Dendritic cell treated with granulocyte-macrophage colony-stimulating factor and Interleukin-4, amounts not matched to agents 40 ng/mL and 50 ng/mL, for 4 days (primary cell): Measurements from ENCODE around the gene FAM184A.

Experiments used
- H3K27ac Mint-ChIP-seq: one replicate; pipeline ENCODE4 v1.8.0; 2022; ENCODE audit warnings: mild to moderate bottlenecking, mixed read lengths
- H3K27me3 Mint-ChIP-seq: one replicate; pipeline ENCODE4 v1.8.0; 2022; ENCODE audit warnings: mild to moderate bottlenecking, mixed read lengths
- H3K36me3 Mint-ChIP-seq: one replicate; pipeline ENCODE4 v1.8.0; 2022; ENCODE audit warnings: low read depth, mixed read lengths
- H3K4me1 Mint-ChIP-seq: one replicate; pipeline ENCODE4 v1.8.0; 2022; ENCODE audit warnings: low read depth, mixed read lengths
- H3K4me3 Mint-ChIP-seq: one replicate; pipeline ENCODE4 v1.8.0; 2022; ENCODE audit warnings: mild to moderate bottlenecking, moderate library complexity, mixed read lengths
- H3K9me3 Mint-ChIP-seq: one replicate; pipeline ENCODE4 v1.8.0; 2022; ENCODE audit warnings: mixed read lengths
- intact Hi-C: fragments of 100-400 bp; cut with micrococcal nuclease; formaldehyde crosslinking; loops from one replicate; pipeline ENCODE4 v1.15.0; 2022

FAM184A gene

DNA sequence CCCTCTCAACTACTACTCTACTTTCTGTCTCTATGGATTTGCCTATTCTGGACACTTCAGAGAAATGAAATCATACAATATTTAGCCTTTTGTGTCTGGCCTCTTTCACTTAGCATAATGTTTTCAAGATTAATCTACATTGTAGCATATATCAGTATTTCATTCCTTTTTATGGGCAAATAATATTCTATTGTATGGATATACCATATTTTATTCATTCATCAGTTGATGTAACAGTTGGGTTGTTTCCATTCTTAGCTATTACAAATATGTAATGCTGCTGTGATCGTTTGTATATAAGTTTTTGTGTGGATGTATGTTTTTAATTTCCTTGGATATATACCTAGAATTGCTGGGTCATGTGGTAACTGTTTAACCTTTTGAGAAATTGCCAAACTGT, 23.4 kb downstream of the FAM184A start:
- intact Hi-C loops, result no loop called here
- no peaks in the 10 kb centered on the region for H3K9me3 Mint-ChIP-seq
- no peak overlapping the region for H3K4me3 Mint-ChIP-seq
- H3K36me3 Mint-ChIP-seq, result no peaks in the 10 kb centered on the region
- H3K27ac Mint-ChIP-seq, result no peak overlapping the region
- H3K4me1 Mint-ChIP-seq, result peaks cover under 1% of the 10 kb centered on the region
- no peaks in the 10 kb centered on the region for H3K27me3 Mint-ChIP-seq

GRCh38 chr6:119052987-119053386, 25.5 kb downstream of the FAM184A start:
- Mint-ChIP-seq H3K27me3 (no peaks in the 10 kb centered on the region), H3K4me3 (no peak overlapping the region), H3K27ac (no peak overlapping the region), H3K9me3 (no peaks in the 10 kb centered on the region), H3K4me1 (no peaks in the 10 kb centered on the region), H3K36me3 (no peaks in the 10 kb centered on the region)
- intact Hi-C loops, result no loop called here

GRCh38 chr6:119052292-119052889, 26.1 kb downstream of the FAM184A start:
- Mint-ChIP-seq H3K27ac (no peak overlapping the region), H3K4me3 (no peak overlapping the region), H3K36me3 (no peaks in the 10 kb centered on the region), H3K9me3 (no peaks in the 10 kb centered on the region), H3K27me3 (no peaks in the 10 kb centered on the region), H3K4me1 (no peaks in the 10 kb centered on the region)
- intact Hi-C loops, result no loop called here

GRCh38 chr6:119044255-119044654, 34.2 kb downstream of the FAM184A start:
- Mint-ChIP-seq H3K9me3 (peaks cover 23% of the 10 kb centered on the region), H3K4me3 (no peak overlapping the region), H3K4me1 (no peaks in the 10 kb centered on the region), H3K27ac (no peak overlapping the region), H3K27me3 (no peaks in the 10 kb centered on the region), H3K36me3 (no peaks in the 10 kb centered on the region)
- intact Hi-C loops, result no loop called here

DNA sequence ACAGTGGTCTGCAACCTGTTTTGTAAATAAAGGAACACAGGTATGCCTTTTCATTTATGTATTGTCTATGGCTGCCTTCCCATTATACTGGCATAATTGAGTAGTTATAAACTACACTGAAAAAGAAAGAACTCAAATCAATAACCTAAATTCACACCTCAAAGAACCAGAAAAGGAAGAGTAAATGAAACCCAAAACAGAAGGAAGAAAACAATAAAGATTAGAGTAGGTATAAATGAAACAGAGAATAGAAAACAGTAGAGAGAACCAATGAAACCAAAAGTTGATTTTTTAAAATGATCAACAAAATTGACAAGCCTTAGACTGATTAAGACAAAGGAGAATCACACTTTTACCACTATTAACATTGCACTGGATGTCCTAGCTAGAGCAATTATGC, 34.7 kb downstream of the FAM184A start:
- no peak overlapping the region for H3K4me3 Mint-ChIP-seq
- H3K27me3 Mint-ChIP-seq, result no peaks in the 10 kb centered on the region
- H3K27ac Mint-ChIP-seq, result no peak overlapping the region
- peaks cover 23% of the 10 kb centered on the region for H3K9me3 Mint-ChIP-seq
- H3K36me3 Mint-ChIP-seq, result no peaks in the 10 kb centered on the region
- intact Hi-C loops, result no loop called here
- no peaks in the 10 kb centered on the region for H3K4me1 Mint-ChIP-seq

GRCh38 chr6:119043265-119043664, 35.2 kb downstream of the FAM184A start:
- intact Hi-C loops, result no loop called here
- H3K27ac Mint-ChIP-seq, result no peak overlapping the region
- peaks cover 23% of the 10 kb centered on the region for H3K9me3 Mint-ChIP-seq
- H3K36me3 Mint-ChIP-seq, result no peaks in the 10 kb centered on the region
- no peak overlapping the region for H3K4me3 Mint-ChIP-seq
- H3K27me3 Mint-ChIP-seq, result no peaks in the 10 kb centered on the region
- no peaks in the 10 kb centered on the region for H3K4me1 Mint-ChIP-seq

DNA sequence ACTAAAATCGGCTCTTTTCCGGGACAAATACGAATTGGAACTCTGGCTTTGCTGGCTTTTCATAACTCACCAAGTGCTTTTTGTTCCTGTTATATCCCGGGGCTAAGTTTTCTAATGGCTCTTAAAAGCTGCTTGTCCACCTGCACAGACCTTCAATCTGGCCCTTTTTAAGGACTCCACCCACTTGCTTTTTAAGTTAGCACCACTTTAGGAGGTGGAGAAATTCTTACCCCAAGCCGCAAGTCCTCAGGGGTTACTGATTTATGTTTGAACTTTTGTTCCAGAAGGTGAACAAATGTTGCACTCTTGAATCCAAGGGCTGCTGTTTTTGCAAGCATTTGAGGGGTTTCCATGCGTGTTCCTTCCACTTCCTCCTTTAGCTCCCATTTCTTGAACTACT, 37.8 kb downstream of the FAM184A start:
- H3K9me3 Mint-ChIP-seq, result peaks cover 23% of the 10 kb centered on the region
- no peak overlapping the region for H3K4me3 Mint-ChIP-seq
- no peaks in the 10 kb centered on the region for H3K36me3 Mint-ChIP-seq
- intact Hi-C loops, result no loop called here
- no peak overlapping the region for H3K27ac Mint-ChIP-seq
- H3K27me3 Mint-ChIP-seq, result no peaks in the 10 kb centered on the region
- no peaks in the 10 kb centered on the region for H3K4me1 Mint-ChIP-seq

DNA sequence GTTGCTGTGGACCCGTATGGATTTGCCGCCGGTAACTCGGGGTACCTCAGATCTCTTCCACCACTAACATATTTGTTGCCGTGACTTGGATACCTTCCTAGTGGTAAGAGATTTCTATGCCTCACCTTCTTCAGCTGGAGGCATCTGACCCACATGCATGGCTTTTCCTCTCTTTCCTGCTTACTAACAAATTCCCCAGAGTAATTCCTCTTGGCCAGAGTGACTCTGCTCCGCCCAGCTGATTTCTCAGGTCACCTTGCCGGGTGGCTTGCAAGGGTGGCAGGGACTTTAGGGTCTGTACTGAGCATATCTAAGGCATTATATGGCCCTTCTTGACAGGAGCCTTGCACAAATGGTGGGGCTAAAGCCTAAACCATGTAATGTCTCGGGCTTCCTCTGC, 38.2 kb downstream of the FAM184A start:
- Mint-ChIP-seq H3K4me3 (no peak overlapping the region), H3K36me3 (no peaks in the 10 kb centered on the region), H3K27ac (no peak overlapping the region), H3K4me1 (no peaks in the 10 kb centered on the region), H3K9me3 (peaks cover 23% of the 10 kb centered on the region), H3K27me3 (no peaks in the 10 kb centered on the region)
- intact Hi-C loops, result no loop called here

DNA sequence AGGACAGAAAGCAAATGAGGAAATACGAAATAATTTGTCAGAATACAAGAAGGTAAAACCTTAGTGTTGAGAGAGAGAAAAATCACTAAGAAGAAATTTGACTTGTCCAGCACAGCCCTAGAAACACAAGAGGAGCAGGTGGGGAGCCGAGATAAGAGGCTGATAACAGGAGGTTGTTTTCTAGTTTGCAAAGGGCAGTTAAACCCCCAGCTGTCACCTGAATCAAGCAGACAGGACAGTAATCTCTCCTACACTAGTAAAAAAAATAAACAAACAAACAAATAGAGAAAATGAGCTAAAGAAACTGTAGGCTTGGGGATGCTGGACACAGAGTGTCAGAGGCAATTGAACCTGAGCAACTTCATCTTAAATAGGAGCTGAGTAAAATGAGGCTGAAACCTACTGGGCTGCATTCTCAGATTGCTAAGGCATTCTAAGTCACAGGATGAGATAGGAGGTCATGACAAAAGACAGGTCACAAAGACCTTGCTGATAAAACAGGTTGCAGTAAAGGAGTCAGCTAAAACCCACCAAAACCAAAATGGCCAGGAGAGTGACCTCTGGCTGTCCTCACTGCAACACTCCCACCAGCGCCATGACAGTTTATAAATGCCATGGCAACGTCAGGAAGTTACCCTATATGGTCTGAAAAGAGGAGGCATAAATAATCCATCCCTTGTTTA, 40.4 kb downstream of the FAM184A start:
- H3K36me3 Mint-ChIP-seq, result no peaks in the 10 kb centered on the region
- no peaks in the 10 kb centered on the region for H3K4me1 Mint-ChIP-seq
- H3K9me3 Mint-ChIP-seq, result peaks cover 12% of the 10 kb centered on the region
- H3K27ac Mint-ChIP-seq, result no peak overlapping the region
- no peak overlapping the region for H3K4me3 Mint-ChIP-seq
- intact Hi-C loops, result no loop called here
- no peaks in the 10 kb centered on the region for H3K27me3 Mint-ChIP-seq

- Mint-ChIP-seq H3K4me1 (no peaks in the 10 kb centered on the region), H3K27ac (no peak overlapping the region), H3K27me3 (no peaks in the 10 kb centered on the region), H3K9me3 (peaks cover 11% of the 10 kb centered on the region), H3K36me3 (no peaks in the 10 kb centered on the region), H3K4me3 (no peak overlapping the region)
- intact Hi-C loops, result no loop called here
Measured at GRCh38 chr6:119037264-119037663, 41.2 kb downstream of the FAM184A start.

DNA sequence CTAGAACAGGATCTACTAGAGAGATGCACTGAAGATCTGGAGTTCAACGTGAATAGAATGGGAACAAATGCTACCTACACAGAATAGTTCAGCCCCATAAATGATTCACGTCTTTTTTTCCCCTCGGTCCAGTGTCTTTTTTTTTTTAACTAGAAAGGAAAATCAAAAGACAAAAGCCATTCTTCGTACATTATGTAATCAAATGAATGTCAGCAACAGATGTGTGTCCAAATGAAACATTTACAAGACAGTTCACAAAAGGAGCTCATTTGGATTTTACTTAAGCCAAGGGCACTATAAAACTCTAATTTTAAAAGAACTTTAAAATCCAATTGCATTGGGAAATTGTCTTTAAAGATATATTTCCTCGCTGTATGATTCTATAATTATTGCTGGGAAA, 42.4 kb downstream of the FAM184A start:
- Mint-ChIP-seq H3K4me3 (no peak overlapping the region), H3K36me3 (no peaks in the 10 kb centered on the region), H3K27ac (no peak overlapping the region), H3K27me3 (no peaks in the 10 kb centered on the region), H3K4me1 (no peaks in the 10 kb centered on the region), H3K9me3 (peaks cover 5% of the 10 kb centered on the region)
- intact Hi-C loops, result no loop called here

- H3K4me1 Mint-ChIP-seq, result no peaks in the 10 kb centered on the region
- intact Hi-C loops, result no loop called here
- no peaks in the 10 kb centered on the region for H3K9me3 Mint-ChIP-seq
- H3K27ac Mint-ChIP-seq, result no peak overlapping the region
- H3K27me3 Mint-ChIP-seq, result no peaks in the 10 kb centered on the region
- no peaks in the 10 kb centered on the region for H3K36me3 Mint-ChIP-seq
- no peak overlapping the region for H3K4me3 Mint-ChIP-seq
Measured at GRCh38 chr6:119035459-119035858, 43.0 kb downstream of the FAM184A start.

DNA sequence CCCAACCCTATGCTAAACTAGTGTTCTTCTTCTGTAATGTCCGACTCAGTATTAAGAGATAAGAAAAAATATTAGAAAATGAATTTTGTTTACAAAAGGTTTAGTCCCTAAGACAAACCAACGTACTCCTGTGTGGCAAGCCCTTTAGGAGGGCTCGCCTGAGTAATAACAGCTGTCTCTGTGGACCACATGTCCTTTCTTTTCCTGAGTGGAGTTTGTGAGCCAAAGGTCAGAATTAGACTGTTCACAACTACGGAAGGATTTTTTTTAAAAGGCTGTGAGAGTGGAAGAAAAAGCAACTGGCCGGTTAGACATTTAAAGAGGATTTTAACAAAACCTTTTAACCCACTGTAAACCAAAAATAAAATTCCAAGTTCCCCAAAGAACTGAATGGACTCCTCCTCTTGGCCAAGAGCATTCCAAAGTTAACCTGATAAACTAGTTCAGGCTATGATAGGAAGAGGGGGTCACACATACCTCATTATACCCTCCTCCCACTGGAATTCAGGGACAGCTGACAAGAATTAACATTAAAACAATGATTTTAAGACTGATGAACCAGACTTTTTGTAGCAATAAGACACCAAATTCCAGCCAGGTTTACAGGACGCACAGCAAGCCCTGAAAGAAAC, 43.5 kb downstream of the FAM184A start:
- Mint-ChIP-seq H3K4me1 (no peaks in the 10 kb centered on the region), H3K4me3 (no peak overlapping the region), H3K9me3 (no peaks in the 10 kb centered on the region), H3K27me3 (no peaks in the 10 kb centered on the region), H3K27ac (no peak overlapping the region), H3K36me3 (no peaks in the 10 kb centered on the region)
- intact Hi-C loops, result no loop called here

GRCh38 chr6:119032428-119032827, 46.0 kb downstream of the FAM184A start:
- H3K27me3 Mint-ChIP-seq, result no peaks in the 10 kb centered on the region
- H3K36me3 Mint-ChIP-seq, result no peaks in the 10 kb centered on the region
- H3K27ac Mint-ChIP-seq, result no peak overlapping the region
- intact Hi-C loops, result no loop called here
- H3K4me1 Mint-ChIP-seq, result peaks cover 5% of the 10 kb centered on the region
- no peaks in the 10 kb centered on the region for H3K9me3 Mint-ChIP-seq
- H3K4me3 Mint-ChIP-seq, result no peak overlapping the region

DNA sequence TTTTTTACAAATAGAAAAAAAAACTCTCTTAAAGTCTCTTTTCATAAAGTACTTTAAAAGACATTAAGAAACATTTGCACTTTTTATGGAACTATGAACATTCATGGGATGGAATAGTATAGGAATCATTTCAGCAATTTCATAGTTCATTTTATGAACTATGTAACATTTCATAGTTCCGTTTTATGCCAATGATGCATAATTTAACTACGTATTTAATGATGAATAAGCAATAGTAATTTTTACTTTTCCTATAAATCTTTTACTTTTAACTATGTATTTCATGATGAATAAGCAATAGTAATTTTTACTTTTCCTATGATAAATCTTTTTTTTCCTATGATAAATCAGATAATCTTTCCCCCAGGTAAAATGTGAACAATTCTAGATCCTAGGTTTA, 47.7 kb downstream of the FAM184A start:
- Mint-ChIP-seq H3K4me3 (no peak overlapping the region), H3K36me3 (no peaks in the 10 kb centered on the region), H3K9me3 (no peaks in the 10 kb centered on the region), H3K27me3 (no peaks in the 10 kb centered on the region), H3K27ac (no peak overlapping the region), H3K4me1 (peaks cover 5% of the 10 kb centered on the region)
- intact Hi-C loops, result no loop called here
